SH-SY5Y (cell line): ENCODE results near the gene LRRTM4.

Source experiments
- GATA2 ChIP-seq: IDR thresholded peaks from 2 replicates; pipeline ENCODE4 v1.6.1; 2011; ENCODE audit warnings: mild to moderate bottlenecking, low read depth, low read length
- GATA3 ChIP-seq: IDR thresholded peaks from 2 replicates; pipeline ENCODE4 v1.6.1; 2011; ENCODE audit warnings: low read depth, mild to moderate bottlenecking, low read length, moderate library complexity

The LRRTM4 gene

GRCh38 chr2:77105008-77105407 is 417.2 kb downstream of the LRRTM4 start:
- no peak for TF ChIP-seq GATA3
- TF ChIP-seq GATA2, result no peak

GRCh38 chr2:77104554-77104953 is 417.6 kb downstream of the LRRTM4 start:
- TF ChIP-seq GATA3 (no peak), GATA2 (no peak)

DNA sequence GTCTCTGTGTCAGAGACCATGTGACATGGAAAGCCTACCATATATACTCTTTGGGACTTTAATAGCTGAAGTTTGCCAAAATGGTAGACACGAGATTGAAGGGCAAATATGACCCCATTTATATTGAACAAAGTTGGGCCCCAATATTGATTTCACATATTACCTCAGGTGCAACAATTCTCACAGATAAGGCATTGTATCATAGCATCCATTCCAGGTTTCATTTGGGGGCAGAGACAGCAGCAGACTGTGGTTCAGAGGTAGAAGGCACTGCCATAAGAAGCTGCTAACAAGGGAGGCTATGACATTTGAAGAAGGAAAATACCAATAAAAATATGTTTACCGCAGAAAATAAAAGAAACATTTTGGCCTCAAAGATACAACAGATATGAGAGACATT is 419.2 kb downstream of the LRRTM4 start:
- TF ChIP-seq GATA3, result no peak
- no peak for TF ChIP-seq GATA2

GRCh38 chr2:77101796-77102452 is 420.3 kb downstream of the LRRTM4 start:
- TF ChIP-seq GATA3 (no peak), GATA2 (no peak)

- TF ChIP-seq GATA2 (no peak), GATA3 (no peak)
These were observed 422.2 kb downstream of the LRRTM4 start for GRCh38 chr2:77099961-77100360.

DNA sequence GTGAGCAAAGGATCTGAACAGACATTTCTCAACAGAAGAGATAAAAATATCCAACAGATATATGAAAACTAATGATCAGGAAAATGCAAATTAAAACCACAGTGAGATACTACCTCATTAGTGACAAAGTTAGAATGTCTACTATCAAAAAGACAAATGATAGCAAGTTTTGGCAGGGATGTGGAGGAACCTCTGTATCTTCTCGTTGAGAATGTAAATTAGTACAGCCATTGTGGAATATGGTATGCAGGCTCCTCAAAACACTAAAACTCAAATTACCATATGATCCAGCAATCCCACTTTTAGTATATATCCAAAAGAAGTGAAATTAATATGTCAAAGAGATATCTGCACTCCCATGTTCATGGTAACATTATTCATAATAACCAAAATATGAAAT is 427.1 kb downstream of the LRRTM4 start:
- TF ChIP-seq GATA3 (no peak), GATA2 (no peak)

GRCh38 chr2:77087987-77088414 is 434.2 kb downstream of the LRRTM4 start:
- TF ChIP-seq GATA3 (no peak), GATA2 (no peak)

GRCh38 chr2:77086478-77086877 is 435.7 kb downstream of the LRRTM4 start:
- TF ChIP-seq GATA3 (no peak), GATA2 (no peak)

DNA sequence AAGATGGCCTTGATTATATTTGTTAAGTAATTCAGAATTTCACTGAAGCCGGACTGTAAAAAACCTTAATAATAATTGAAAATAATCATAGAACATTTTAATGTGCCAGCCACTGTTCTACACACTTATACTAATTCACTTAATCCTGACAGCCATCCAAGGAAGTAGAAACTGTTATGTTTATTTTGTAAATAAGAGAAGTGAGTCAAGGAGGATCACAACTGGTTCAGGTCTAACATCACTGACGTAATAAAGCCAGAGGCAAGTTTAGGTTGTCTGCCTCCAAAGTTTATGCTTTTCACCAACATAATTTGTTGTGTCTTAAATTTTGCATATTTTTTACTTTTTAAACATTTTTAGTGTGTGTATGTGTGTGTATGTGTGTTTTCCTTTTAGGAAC is 436.1 kb downstream of the LRRTM4 start:
- TF ChIP-seq GATA2, result no peak
- TF ChIP-seq GATA3, result no peak

DNA sequence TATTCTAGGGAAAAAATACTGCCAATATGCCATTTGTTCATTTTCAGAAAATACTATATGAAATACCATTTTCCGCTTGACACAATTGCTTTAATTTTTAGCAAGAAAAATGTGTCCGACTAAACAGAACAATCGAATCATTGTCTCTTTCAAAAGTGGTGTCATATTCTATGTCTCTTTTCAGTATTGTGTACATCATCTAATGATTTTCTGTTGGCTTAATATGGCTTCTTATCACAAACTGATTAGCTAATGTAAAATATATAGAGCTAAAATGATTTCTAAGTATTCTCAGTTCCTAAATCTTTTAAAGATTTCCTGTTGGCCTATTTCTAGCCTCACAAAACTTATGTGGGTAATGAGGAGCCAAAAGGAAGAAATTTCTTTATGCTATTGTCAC is 436.6 kb downstream of the LRRTM4 start:
- TF ChIP-seq GATA3, result no peak
- TF ChIP-seq GATA2, result no peak

GRCh38 chr2:77081597-77081996 is 440.6 kb downstream of the LRRTM4 start:
- TF ChIP-seq GATA3 (no peak), GATA2 (no peak)

DNA sequence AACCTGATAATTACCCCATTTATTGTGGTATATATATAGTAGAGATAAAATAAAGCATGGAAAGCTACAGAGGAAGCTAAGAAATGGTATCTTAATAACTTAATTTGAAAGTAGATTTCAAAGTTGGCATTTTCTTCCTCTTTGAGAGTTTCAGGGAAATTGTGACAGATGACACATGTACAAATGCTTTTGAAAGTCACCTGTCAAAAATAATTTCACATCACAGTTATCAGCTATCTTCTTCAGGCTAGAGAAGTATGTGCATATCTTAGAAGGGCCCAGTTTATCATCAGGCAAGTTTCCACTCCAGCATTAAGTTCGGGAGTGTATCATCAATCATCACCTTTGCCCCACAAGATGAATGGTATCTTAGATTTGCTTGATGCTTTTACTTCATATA is 457.9 kb downstream of the LRRTM4 start:
- no peak for TF ChIP-seq GATA3
- no peak for TF ChIP-seq GATA2

- TF ChIP-seq GATA3 (no peak), GATA2 (no peak)
These were observed 467.2 kb downstream of the LRRTM4 start for GRCh38 chr2:77054938-77055337.

GRCh38 chr2:77046339-77046738 is 475.8 kb downstream of the LRRTM4 start:
- TF ChIP-seq GATA2, result no peak
- TF ChIP-seq GATA3, result no peak

GRCh38 chr2:77034445-77034844 is 487.7 kb downstream of the LRRTM4 start:
- TF ChIP-seq GATA3, result no peak
- no peak for TF ChIP-seq GATA2
